ENCODE results near the gene ATXN1L.
"Not testable (repeated sequence)": the region's sequence is repeated elsewhere in the genome, so short reads cannot be mapped to it uniquely, and the experiment has no call there.

ATXN1L gene

DNA sequence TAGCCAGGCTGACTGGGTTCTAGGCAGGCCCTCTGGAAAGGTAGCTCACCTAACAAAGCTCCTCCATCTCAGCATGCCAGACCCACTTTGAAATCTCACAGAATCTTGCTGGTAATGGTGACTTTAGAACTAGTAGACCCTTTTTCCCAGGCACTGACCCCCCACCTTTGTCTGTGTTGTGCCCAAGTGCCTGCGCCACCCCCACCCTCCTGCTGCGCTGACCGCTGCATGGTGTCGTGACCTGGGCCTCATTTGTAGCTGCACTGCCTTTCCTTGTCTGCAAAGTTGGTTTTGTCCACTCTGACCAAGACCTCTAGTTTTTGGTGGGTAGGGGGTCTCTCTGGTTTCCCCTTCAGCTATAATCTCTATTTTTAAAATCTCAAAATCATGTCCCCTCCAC, 6.8 kb downstream of the ATXN1L start:
- no peak for DNase-seq (ENCODE audit: low read depth in 3 of 3)

DNA sequence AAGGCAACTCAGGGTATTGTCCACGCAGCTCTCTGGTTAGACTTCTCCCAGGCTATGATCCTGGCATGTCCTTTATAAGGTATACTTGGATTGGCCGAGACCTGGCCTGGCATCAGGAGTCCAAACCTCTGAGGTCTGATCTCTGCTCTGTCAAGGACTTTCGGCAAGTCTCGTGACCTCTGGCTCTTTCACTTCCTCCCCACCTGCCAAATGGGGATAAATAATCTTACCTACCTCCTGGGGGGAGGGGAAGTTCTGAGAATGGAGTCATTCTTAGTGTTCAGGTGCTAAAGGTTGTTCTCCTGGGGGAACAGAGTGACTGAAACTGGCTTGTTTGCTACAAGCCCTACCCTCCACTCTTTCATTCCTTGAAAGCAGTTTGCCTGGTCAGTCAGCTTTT, 7.6 kb downstream of the ATXN1L start:
- DNase-seq (ENCODE audit: low read depth in 3 of 3), result no peak

DNA sequence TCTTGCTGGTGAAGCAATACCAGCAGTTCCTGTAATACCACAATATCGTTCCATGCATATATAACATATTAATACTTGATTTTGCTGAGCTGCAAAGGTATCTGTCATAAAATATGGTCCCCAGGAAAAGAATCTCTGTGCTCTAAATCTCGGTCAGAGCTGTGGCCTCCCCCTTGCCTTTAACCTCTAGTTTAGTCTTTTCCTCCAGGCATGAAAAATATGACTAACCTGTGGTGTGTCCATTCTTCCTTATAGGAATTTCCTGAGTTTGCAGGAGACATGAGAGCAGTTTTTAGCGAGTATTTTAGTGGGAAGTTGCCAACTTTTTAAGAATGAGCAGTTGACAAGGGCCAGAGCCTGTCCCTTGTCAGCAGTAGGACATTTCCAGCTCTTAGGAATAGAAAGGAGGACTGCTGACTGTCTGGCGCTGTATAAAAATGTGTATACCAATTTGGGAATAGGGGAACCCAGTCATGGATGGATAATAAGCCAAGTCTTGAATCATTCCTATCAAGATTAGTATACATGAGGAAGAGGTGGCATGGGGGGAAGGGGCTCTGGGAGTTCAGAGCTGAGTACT, 8.7 kb downstream of the ATXN1L start:
- no peak for DNase-seq (ENCODE audit: low read depth in 3 of 3)

DNA sequence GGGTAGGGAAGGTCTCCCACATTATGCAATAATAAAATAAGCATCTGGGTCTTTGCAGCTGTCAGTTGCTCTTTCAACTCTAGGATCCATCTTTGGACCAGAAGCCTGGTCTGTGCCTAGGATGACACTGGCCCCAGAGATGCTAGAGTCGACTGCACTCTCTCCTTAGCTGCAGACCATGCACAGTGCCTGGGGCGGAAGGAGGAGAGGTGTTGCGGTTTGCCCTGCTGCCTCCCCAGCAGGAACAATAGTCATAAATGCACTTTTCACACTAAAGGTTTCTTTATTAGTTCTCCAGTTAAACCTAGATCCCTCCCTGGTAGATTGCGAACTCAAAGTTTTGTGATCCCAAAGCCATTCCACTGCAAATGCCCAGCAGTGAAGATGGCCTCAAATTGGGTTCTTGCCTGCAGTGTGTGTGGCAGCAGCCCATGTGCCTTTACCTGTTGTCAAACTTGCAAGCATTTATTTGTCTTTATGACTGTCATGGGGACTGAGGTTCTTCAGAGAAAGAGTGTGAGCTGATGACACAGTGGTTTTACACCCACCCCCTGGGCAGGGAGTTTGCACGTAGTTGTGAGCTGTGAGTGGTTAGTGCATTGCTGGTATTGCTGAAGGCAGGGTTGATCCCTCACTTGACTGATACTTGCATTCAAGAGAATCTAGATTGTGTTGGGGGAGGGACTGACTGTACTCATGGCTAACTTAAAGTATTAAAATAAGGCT, 10.3 kb downstream of the ATXN1L start:
- no peak for DNase-seq (ENCODE audit: low read depth in 3 of 3)

DNA sequence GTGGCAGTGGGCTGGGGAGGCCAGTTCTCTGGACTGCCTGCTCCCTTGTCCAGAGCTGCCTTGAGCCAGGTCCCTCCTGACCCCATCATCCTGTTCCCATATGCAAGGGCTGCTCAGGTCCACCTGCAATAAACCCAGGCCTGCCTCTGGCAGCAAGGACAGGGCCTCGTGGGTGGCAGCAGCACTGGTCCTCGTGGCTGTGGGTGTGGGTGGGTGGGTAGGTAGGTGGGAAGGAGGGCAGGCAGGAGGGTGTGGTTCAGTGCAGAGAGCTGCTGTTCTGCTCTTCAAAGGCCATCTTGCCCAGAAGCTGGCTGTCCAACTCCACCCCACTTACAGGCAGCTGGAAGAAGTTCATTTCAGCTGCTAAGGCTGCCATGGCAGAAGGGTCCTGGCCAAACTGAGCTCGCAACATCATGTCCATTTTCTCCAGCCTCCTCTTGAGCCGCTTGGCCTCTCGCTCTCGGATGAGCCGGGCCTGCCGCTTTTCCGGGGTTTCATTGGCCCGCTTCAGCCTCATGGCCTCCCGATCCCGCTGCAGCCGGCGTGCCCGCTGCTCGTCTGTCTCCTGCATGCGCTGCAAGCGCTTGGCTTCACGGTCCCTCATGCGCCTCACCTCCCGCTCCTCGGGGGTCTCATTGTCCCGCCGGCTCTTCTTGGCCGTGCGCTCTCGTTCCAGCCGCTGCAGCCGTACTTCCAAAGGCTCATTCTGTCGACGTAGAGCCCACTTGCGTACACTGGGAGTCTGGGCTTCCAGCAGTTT, 14.2 kb downstream of the ATXN1L start:
- DNase-seq (ENCODE audit: low read depth in 3 of 3), result no peak

DNA sequence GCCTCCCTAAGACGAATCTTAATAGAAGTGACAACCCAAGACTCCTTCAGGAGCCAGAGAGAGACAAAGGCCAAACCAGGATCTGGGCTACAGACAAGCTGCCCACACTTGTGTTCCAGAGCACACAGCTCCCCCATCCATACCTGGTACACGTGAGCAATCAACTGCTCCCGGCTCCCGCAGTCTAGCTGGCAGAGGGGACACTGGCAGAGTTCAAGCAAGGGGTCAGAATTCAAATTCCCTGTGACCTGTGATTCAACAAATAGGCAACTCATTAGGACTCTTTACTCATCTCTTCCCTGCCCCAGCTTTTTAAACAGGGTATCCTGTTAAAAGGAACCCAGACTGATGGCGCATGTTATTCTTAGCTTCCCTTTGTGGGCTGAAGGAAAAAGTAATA, 18.2 kb downstream of the ATXN1L start:
- DNase-seq (ENCODE audit: low read depth in 3 of 3), result no peak

DNA sequence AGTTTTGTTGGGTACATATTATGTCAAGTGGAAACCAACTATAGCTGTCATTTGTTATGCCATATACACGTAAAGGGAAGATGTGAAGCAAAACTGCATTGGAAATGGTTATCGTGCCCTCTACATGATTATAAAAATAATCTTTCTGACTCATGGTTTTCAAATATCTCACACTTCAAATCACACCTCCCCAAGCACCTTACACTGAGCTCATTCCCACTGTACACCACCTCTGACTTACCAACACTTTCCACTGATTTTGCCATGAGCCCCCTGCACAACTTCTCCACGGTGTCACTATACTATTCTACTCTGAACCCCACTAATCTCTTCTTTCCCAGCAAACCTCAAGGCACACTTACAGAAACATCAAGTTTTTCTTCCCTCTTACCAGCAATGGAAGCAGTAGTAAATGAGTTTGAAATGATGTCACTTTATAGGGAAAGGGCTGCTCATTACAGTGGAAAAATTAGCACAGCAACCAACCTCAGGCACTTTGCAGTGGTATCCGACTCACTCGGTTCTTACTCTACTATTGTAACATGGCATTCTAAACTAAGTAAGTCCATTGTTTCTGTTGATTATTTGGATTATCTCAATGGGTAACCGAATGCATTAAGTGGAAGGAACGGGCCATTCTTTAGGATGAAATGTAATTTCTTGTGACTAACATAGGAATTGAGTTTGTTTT, 19.5 kb downstream of the ATXN1L start:
- no peak for DNase-seq (ENCODE audit: low read depth in 3 of 3)

DNA sequence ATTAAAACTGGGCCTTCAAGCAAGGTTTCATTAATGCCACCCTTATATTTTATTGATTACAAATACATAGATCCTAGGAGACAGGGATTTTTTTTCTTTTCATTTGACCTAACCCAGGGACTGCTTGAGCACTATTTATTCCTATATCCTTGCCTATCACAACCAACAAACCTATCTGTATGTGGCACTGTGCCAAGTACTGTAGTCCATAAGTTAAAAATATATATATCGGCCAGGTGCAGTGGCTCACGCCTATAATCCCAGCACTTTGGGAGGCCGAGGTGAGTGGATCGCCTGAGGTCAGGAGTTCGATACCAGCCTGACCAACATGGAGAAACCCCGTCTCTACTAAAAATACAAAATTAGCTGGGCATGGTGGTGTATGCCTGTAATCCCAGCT, 21.4 kb downstream of the ATXN1L start:
- DNase-seq (ENCODE audit: low read depth in 3 of 3), result not testable (repeated sequence)

DNA sequence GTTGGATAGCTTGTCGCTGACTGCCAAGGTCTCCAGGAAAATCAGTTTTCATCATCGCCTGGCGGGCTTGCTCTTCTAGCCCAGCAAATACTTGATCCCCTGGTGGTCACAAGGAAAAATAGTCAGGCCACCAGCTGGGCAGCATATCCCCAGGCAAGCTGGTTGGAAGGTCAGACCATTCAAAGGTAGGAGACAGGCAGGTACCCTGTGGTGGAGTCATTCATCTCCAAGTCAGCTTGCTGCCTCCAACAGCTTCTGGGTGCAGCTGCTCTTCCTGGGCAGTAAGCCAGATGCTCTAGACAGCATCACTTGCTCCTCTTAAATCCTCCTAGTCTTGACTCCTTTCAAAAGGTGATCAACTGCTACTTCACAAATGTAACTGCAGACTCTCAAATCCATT, 22.2 kb downstream of the ATXN1L start:
- DNase-seq (ENCODE audit: low read depth in 3 of 3), result no peak

DNA sequence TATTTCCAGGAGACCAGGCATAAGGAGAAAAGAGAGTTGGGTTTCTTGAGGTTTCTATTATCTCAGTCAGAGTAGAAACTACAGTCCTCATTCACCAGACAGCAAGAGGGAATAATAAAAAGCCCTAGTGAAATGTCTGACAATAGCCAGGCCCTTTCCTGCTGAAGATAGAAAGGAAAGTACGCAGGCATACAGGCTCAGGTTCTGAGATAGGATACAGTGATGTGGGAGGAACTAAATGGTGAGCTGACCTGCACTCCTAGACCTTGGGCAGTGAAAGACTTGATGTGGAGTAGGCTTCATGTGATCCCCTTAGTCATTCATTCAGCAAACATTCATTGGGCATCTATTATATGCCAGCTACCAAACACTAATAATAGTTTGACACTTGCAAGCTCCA, 23.3 kb downstream of the ATXN1L start:
- DNase-seq (ENCODE audit: low read depth in 3 of 3), result no peak

DNA sequence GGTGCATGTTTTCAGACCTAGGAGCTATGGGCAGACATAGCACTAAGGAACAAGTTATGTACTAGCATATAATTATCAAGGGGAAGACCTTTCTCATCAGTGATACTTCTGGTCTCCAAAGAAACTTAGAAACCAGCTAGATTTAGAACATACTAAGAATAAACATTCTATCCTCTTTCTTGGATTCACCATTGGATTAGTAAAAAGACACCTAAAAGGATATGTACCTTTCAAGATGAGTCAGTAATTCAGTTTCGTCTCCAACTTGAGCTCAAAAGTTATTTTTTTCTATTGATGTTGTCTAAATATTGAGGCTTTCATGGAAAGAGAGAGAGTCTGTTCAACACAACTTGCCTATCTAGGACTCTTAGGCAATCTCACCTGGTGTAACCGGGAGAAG, 25.0 kb downstream of the ATXN1L start:
- DNase-seq (ENCODE audit: low read depth in 3 of 3), result no peak

DNA sequence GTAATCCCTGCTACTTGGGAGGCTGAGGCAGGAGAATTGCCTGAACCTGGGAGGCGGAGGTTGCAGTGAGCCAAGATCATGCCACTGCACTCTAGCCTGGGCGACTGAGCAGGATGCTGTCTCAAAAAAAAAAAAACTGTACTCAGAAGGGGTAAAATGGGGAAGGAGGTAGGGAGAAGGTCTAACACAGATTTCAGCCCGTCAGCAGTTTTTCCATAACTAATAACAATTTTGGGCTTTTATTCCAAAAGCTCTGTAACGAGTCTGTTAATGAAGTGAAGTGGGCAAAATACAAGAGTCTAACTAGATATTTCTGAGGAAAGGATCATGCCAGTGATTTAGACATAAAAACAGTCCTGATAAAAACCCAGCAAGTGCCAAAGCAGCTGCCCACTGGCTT, 27.4 kb downstream of the ATXN1L start:
- DNase-seq (ENCODE audit: low read depth in 3 of 3), result no peak

DNA sequence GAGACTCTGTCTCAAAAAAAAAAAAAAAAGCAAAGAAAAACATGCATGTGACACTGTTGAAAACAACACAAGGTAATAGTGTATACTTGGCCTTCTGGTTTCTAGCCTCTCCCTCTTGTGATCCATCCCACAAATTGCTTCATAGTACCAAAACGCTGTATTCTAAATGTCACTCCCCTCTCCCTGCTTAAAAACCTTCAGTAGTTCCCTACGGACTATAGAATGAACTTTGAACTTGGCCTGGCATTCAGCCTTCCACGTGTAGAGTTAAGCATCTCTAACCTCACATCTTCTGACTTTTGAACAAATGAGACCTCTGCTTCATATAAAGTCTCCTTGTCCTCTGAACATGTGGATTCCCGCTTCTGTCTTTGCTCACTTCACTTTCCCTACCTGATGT, 33.1 kb downstream of the ATXN1L start:
- DNase-seq (ENCODE audit: low read depth in 3 of 3), result no peak

DNA sequence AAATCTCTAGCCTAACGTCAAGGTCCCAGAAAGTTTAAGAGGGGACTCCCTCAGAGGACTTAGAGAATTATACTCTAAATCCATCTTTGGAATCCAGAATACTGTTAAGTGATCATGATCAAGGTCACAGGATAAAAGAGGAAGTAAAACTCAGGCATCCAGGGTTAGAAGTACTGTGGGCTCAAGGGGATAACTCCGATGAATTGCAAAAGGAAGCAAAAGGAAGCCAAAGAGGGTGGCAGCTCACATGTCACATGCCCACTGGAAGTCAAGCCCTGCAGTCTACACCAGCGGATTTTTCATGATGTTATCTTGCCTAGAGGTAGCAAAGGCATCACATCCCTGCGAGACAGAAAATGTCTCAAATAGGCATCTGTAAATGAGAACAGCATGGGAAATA, 34.4 kb downstream of the ATXN1L start:
- DNase-seq (ENCODE audit: low read depth in 3 of 3), result no peak

DNA sequence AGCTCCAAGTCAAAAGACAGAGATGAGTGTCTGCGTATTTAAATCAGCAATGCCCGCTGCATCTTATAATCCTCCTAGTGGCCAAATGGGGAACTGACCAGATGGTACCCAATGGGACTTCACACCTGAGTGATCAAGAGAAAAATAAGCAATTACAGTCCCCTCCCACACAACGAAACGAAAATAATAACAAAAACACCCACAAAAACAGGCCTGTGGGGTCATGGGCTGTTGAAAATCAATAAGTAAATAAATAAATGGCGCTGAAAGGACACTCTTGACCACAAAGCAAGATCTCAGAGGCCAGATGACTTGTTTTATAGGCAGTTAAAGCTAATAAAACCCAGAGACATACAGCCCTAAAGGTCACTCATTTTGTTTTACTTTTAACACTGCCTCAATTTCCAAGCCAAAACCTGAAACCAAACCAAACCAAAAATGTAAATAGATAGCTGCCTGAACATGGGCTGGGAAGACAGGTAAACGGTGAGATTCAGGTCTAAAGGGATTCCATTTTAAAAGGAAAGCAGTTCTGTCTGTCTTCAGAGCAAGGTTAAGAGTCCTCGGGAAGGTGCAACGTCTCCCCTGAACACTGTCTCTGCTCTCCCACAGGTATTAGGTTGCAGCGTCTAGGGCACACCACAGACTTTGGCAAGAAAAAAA, 36.9 kb downstream of the ATXN1L start:
- DNase-seq (ENCODE audit: low read depth in 3 of 3), result peak; percentile 53 to 73 (median 58)

DNA sequence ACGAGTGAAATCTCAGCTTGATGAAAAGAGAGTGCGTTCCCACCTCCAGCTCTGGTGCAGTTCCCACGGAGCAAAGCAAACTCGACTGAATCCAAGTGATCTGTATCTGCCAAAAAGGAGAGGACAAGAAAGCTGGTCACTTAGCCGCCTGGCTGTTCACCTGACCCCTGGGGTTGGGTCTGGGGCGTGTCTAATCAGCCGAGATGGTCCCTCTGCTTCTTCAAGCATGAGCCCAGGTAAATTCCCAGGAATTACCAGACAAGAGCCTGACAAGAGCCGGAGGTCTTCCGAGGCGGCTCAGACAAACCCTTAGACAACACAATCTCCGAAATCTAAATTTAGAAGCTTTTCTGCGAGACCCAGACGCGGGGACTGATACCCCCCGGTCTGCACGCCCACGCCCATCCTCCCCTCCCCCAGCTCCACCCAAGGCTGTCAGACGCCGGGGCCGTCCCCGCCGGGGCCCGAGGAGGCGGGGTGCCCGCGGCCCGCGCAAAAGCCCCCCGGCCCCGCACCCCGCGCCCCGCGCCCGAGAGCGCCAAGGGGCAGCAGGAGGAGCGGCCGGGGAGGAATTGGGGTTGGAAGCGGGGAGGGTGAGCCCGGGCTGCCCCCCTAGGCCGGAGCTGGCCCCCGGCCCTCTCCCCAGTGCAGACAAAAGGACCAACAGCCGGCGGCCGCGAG, 37.5 kb downstream of the ATXN1L start:
- peak in 2 of 3 experiments; percentile 26 to 51 for DNase-seq (ENCODE audit: low read depth in 3 of 3)

DNA sequence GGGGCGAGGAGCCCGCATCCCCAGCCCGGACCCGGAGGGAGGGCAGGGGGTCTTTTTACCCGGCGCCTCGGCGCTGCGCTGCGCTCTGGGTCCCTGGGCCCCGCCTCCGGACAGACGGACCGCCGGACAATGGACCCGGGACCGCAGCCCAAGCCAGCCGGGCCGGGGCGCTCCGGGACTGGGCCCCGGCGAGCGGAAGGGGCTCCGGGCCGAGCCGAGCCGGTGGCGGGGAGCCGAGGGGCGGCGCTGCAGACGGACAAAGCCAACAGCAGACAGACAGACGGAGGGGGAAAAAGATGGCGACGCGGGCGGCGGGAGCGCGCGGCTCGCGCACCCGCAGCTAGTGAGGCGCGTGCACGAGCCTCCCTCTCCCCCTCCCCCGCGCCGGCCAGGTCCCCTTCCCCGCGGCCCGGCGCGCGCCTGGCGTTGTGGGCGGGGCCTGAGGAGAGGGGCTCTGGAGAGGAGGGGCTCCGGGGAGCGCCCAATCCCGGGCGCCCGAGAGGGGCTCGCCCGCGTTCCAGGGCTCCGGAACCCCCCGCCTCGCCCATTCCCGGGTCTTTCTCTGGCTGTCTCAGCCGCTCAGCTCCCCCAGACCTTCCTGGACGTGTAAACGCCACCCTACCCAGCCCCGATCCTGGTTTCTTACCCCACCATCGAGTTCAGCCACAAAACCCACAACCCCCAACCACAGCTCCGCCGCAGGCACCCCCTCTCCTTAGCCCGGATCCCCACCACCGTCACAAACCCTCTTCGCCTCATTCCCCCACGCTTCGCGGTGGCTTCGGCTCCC, 38.3 kb downstream of the ATXN1L start, which contains the start of gene ZNF821:
TSS of gene ZNF821 (minus strand) at position 334 of the 790 bp plus-strand sequence. CDS start 4,236 bp downstream, outside the sequence.
- peak; percentile 27 to 71 (median 55) for DNase-seq (ENCODE audit: low read depth in 3 of 3)

DNA sequence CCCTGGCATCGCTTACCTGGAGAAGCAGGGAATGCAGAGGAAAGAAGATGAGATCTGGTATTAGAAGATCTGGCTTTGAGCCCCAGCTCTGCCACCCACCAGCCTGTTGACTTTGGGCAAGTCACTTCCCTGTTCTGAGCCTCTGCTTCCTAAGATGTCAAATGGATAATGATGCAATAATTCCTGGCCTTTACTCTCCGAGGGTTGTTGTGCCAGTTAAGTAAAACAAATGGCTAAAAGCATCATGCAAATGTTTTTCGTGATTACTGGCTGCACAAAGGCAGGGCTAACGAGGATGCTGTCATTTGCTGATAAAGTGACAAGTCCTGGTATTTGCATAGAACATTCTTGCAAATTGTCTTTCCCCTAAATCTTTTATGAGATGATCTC, 39.5 kb downstream of the ATXN1L start:
- DNase-seq (ENCODE audit: low read depth in 3 of 3), result no peak

DNA sequence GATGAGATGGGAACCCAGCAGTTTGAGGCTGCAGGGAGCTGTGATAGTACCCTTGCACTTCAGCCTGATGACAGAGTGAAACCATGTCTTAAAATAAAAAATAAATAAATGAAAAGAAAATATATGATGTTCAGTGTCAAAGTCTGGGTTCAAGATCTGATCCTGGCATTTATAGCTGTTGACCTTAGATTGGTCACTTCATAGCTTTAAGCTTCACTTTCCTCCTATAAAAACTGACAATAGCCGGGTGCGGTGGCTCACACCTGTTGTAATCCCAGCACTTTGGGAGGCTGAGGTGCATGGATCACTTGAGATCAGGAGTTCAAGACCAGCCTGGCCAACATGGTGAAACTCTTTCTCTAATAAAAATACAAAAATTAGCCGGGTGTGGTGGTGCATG, 43.4 kb downstream of the ATXN1L start:
- DNase-seq (ENCODE audit: low read depth in 3 of 3), result no peak

DNA sequence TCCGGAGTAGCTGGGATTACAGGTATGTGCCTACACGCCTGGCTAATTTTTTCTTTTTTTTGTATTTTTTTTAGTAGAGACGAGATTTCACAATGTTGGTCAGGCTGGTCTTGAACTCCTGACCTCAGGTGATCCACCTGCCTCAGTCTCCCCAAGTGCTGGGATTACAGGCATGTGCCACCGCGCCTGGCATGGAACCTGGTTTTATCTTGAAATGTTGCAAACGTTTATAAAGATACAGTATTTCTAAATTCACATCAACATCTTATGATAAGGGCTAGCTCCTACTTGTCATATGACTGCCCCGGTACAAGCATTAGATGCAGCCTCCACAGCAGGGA, 48.1 kb downstream of the ATXN1L start:
- no peak for DNase-seq (ENCODE audit: low read depth in 3 of 3)
